H9 (cell line): ENCODE results near the gene RESP18. TPM values are rescaled to one million over a fixed set of nuclear protein-coding genes. Genes with fewer than 3 reads are reported as not detected.

Experiments used
- DNase-seq: peaks from one replicate; pipeline ENCODE4 v3.0.0-alpha.2; 2017
- H2AFZ ChIP-seq: one replicate; pipeline ENCODE4 v1.6.1; 2013; ENCODE audit warnings: mild to moderate bottlenecking, low read length, control low read depth, moderate library complexity
- H2AK5ac ChIP-seq: 2 replicates; pipeline ENCODE4 v1.6.1; 2013; ENCODE audit warnings: low read length, control low read depth, mixed read lengths; ENCODE audit not compliant: insufficient read length
- H2BK120ac ChIP-seq: one replicate; pipeline ENCODE4 v1.6.1; 2013; ENCODE audit warnings: low read depth, mild to moderate bottlenecking, low read length, control low read depth, inconsistent platforms; ENCODE audit not compliant: poor library complexity, severe bottlenecking
- H2BK12ac ChIP-seq: 2 replicates; pipeline ENCODE4 v1.6.1; 2013; ENCODE audit warnings: low read length, control low read depth, mixed read lengths, low read depth; ENCODE audit not compliant: insufficient read length
- H2BK15ac ChIP-seq: 2 replicates; pipeline ENCODE4 v1.6.1; 2013; ENCODE audit warnings: low read depth, low read length, control low read depth
- H2BK20ac ChIP-seq: one replicate; pipeline ENCODE4 v1.6.1; 2013; ENCODE audit warnings: low read depth, mild to moderate bottlenecking, low read length, control low read depth, inconsistent platforms; ENCODE audit not compliant: poor library complexity, severe bottlenecking
- H2BK5ac ChIP-seq: 2 replicates; pipeline ENCODE4 v1.6.1; 2013; ENCODE audit warnings: low read length, control low read depth, mixed read lengths; ENCODE audit not compliant: insufficient read length
- H3K14ac ChIP-seq: 2 replicates; pipeline ENCODE4 v1.6.1; 2013; ENCODE audit warnings: low read length, control low read depth; ENCODE audit not compliant: insufficient read depth
- H3K18ac ChIP-seq: 2 replicates; pipeline ENCODE4 v1.6.1; 2013; ENCODE audit warnings: low read depth, mild to moderate bottlenecking, mixed read lengths, low read length, control low read depth; ENCODE audit not compliant: insufficient read length
- H3K23ac ChIP-seq: 2 replicates; pipeline ENCODE4 v1.6.1; 2013; ENCODE audit warnings: low read length, control low read depth, mixed read lengths, low read depth; ENCODE audit not compliant: insufficient read length
- H3K23me2 ChIP-seq: 2 replicates; pipeline ENCODE4 v1.6.1; 2013; ENCODE audit warnings: low read depth, mild to moderate bottlenecking, mixed read lengths, low read length, control low read depth; ENCODE audit not compliant: insufficient read length, poor library complexity, severe bottlenecking
- H3K27ac ChIP-seq: 2 replicates; pipeline ENCODE4 v1.5.1; 2013; ENCODE audit warnings: low read length, control low read depth, mixed read lengths, low read depth; ENCODE audit not compliant: insufficient read length
- H3K27me3 ChIP-seq: 2 replicates; pipeline ENCODE4 v1.6.1; 2013; ENCODE audit warnings: low read length, control low read depth, inconsistent platforms; ENCODE audit not compliant: insufficient read depth
- H3K4ac ChIP-seq: 2 replicates; pipeline ENCODE4 v1.6.1; 2013; ENCODE audit warnings: low read depth, mild to moderate bottlenecking, control low read depth, inconsistent platforms, low read length, moderate library complexity
- H3K4me1 ChIP-seq: 2 replicates; pipeline ENCODE4 v1.6.1; 2013; ENCODE audit warnings: low read length, control low read depth, inconsistent platforms; ENCODE audit not compliant: insufficient read depth
- H3K4me2 ChIP-seq: 2 replicates; pipeline ENCODE4 v1.6.1; 2013; ENCODE audit warnings: low read length, control low read depth, mixed read lengths; ENCODE audit not compliant: insufficient read length, insufficient read depth
- H3K56ac ChIP-seq: 2 replicates; pipeline ENCODE4 v1.6.1; 2013; ENCODE audit warnings: low read depth, mild to moderate bottlenecking, mixed read lengths, low read length, control low read depth; ENCODE audit not compliant: insufficient read length
- H3K79me1 ChIP-seq: 2 replicates; pipeline ENCODE4 v1.6.1; 2013; ENCODE audit warnings: low read depth, mild to moderate bottlenecking, moderate library complexity, low read length, control low read depth, inconsistent platforms; ENCODE audit not compliant: insufficient read depth, poor library complexity, severe bottlenecking
- H3K79me2 ChIP-seq: 2 replicates; pipeline ENCODE4 v1.6.1; 2013; ENCODE audit warnings: low read length, control low read depth, inconsistent platforms; ENCODE audit not compliant: insufficient read depth
- H3K9ac ChIP-seq: 2 replicates; pipeline ENCODE4 v1.6.1; 2013; ENCODE audit warnings: low read length, control low read depth, mixed read lengths; ENCODE audit not compliant: insufficient read length; ENCODE audit errors: extremely low read depth
- H3K9me3 ChIP-seq: one replicate; pipeline ENCODE4 v1.6.1; 2013; ENCODE audit warnings: low read depth, low read length, inconsistent platforms; ENCODE audit not compliant: control insufficient read depth
- H3T11ph ChIP-seq: one replicate; pipeline ENCODE4 v1.6.1; 2013; ENCODE audit warnings: mild to moderate bottlenecking, low read length, control low read depth, inconsistent platforms
- H4K20me1 ChIP-seq: one replicate; pipeline ENCODE4 v1.6.1; 2013; ENCODE audit not compliant: control insufficient read depth, insufficient read length, insufficient read depth
- H4K5ac ChIP-seq: 2 replicates; pipeline ENCODE4 v1.6.1; 2013; ENCODE audit warnings: low read depth, mild to moderate bottlenecking, mixed read lengths, low read length, control low read depth; ENCODE audit not compliant: insufficient read length
- H4K8ac ChIP-seq: replicated peaks from 2 replicates; pipeline ENCODE4 v1.6.1; 2013; ENCODE audit warnings: low read length, control low read depth, mixed read lengths, low read depth; ENCODE audit not compliant: insufficient read length
- H4K91ac ChIP-seq: 2 replicates; pipeline ENCODE4 v1.6.1; 2013; ENCODE audit warnings: low read depth, mild to moderate bottlenecking, moderate library complexity, mixed read lengths, low read length, control low read depth; ENCODE audit not compliant: insufficient read length
- H3K27ac Mint-ChIP-seq, 3 experiments: 2 replicates in 2 of 3; 3 replicates in 1 of 3; pipeline ENCODE4 v1.8.0; 2020 to 2021; ENCODE audit warnings: mixed read lengths in 3 of 3, mild to moderate bottlenecking in 1 of 3, moderate library complexity in 1 of 3
- H3K27me3 Mint-ChIP-seq: 2 replicates; pipeline ENCODE4 v1.8.0; 2021; ENCODE audit warnings: low read depth, mild to moderate bottlenecking, moderate library complexity, mixed read lengths
- H3K36me3 Mint-ChIP-seq, 3 experiments: 2 replicates in 2 of 3; 3 replicates in 1 of 3; pipeline ENCODE4 v1.8.0; 2020 to 2021; ENCODE audit warnings: low read depth in 3 of 3, mixed read lengths in 3 of 3; ENCODE audit not compliant: insufficient read depth in 1 of 3
- H3K4me1 Mint-ChIP-seq, 2 experiments: 2 replicates each; pipeline ENCODE4 v1.8.0; 2020; ENCODE audit warnings: mixed read lengths in 2 of 2
- H3K4me3 Mint-ChIP-seq, 2 experiments: 2 replicates in 1 of 2; 3 replicates in 1 of 2; pipeline ENCODE4 v1.8.0; 2020 to 2021; ENCODE audit warnings: mild to moderate bottlenecking in 2 of 2, mixed read lengths in 2 of 2, moderate library complexity in 1 of 2
- H3K9me3 Mint-ChIP-seq, 2 experiments: 2 replicates in 1 of 2; 3 replicates in 1 of 2; pipeline ENCODE4 v1.8.0; 2020; ENCODE audit warnings: mild to moderate bottlenecking in 2 of 2, mixed read lengths in 2 of 2, moderate library complexity in 1 of 2
- CTCF ChIP-seq: fragments of 200-600 bp; sonication (generic); conservative IDR thresholded peaks from 3 replicates; pipeline ENCODE4 v1.8.0; 2021; ENCODE audit warnings: antibody characterized with exemption, mild to moderate bottlenecking
- WGBS: extraction: QIAGEN DNeasy Blood & Tissue Kit; methylation state at CpG from one replicate; pipeline ENCODE4 v1.1.7; 2013; ENCODE audit warnings: missing lambda C conversion rate, low lambda C conversion rate, mixed read lengths; ENCODE audit not compliant: insufficient read length; ENCODE audit errors: extremely low coverage; 5-methylcytosine and 5-hydroxymethylcytosine counted together
- total RNA-seq: library from RNA; stranded (reverse); gene quantifications from 2 replicates; pipeline ENCODE4 v1.2.1, GENCODE V29; 2021

Gene RESP18
- total RNA-seq, 1 experiment from 2014 or later = not detected

- peaks cover 88% of the 10 kb centered on the region for H3K27me3 Mint-ChIP-seq
- Histone ChIP-seq H2BK20ac (no peak overlapping the region), H3K9me3 (no peaks in the 10 kb centered on the region), H3K79me1 (no peaks in the 10 kb centered on the region), H2BK5ac (no peak overlapping the region), H2BK15ac (no peak overlapping the region), H4K91ac (no peak overlapping the region), H3K23me2 (no peaks in the 10 kb centered on the region), H3K4me2 (no peak overlapping the region), H3K18ac (no peak overlapping the region), H3K27me3 (peaks cover 7% of the 10 kb centered on the region; the same call in 1 of the 2 replicates), H3K27ac (no peak overlapping the region), H3K4me1 (no peaks in the 10 kb centered on the region), H2AK5ac (no peak overlapping the region), H4K5ac (no peak overlapping the region), H2AFZ (no peak overlapping the region), H3K4ac (no peak overlapping the region), H3T11ph (no peak overlapping the region), H3K79me2 (peaks cover 1% of the 10 kb centered on the region; the same call in 1 of the 2 replicates), H3K14ac (no peak overlapping the region), H2BK12ac (no peak overlapping the region), H3K9ac (no peak overlapping the region), H2BK120ac (no peak overlapping the region), H4K20me1 (no peaks in the 10 kb centered on the region), H3K56ac (no peak overlapping the region), H4K8ac (no peak overlapping the region), H3K23ac (no peak overlapping the region)
- no peaks in the 10 kb centered on the region for H3K4me1 Mint-ChIP-seq
- H3K36me3 Mint-ChIP-seq = no peaks in the 10 kb centered on the region
- H3K27ac Mint-ChIP-seq = no peak overlapping the region; a peak in 1 of 7 replicates
- WGBS = no CpG with 5 or more reads among the region's 9 CpGs
- DNase-seq = no peak
- H3K4me3 Mint-ChIP-seq = no peak overlapping the region
- no peaks in the 10 kb centered on the region; a peak in 1 of 5 replicates for H3K9me3 Mint-ChIP-seq
- no peak for TF ChIP-seq CTCF
Measured at GRCh38 chr2:219325657-219326315, 6.8 kb downstream of the RESP18 start.
